DMS114 treated with DMSO at 0.1 percent for 48 hours (cell line): Measurements from ENCODE around the gene ZNF283.
A peak's percentile ranks its signal among the peaks of the same experiment; 100 is the strongest.
"Not testable (repeated sequence)": the region's sequence is repeated elsewhere in the genome, so short reads cannot be mapped to it uniquely, and the experiment has no call there.

ENCODE experiments used
- DNase-seq: peaks from one replicate; lab custom pipeline; 2025; ENCODE audit not compliant: unreplicated experiment; lab: John Stamatoyannopoulos, UW

The ZNF283 gene

DNA sequence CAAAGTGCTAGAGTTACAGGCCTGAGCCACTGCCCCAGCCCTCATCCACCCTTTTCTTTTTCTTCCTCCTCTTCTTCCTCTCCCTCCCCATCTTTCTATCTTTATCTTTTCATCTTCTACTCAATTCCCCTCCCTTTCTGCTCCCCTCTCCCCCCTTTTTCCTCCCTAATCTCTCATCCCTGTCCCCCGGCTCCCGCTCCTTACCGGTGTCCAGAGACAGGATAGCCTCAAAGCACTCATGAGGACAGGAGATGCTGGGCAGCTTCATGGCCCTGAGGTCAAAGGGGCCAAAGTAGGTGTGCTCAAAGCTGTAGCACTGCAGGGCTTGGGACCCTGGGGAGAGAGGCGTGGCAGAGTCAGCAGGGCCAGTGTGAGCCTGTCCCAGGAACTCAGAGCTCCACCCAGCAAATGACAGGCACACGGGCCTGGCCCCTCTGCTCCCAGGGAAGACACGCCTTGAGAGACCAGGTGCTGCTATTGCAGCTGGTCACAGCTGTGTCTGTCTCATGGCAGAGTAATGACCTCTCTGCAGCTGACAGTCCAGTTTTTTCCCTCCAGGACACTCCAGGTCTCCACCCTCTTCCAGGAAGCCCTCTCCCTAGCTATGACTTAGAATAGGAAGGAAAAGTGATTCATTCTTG, 27.5 kb upstream of the ZNF283 start:
- DNase-seq: no peak

DNA sequence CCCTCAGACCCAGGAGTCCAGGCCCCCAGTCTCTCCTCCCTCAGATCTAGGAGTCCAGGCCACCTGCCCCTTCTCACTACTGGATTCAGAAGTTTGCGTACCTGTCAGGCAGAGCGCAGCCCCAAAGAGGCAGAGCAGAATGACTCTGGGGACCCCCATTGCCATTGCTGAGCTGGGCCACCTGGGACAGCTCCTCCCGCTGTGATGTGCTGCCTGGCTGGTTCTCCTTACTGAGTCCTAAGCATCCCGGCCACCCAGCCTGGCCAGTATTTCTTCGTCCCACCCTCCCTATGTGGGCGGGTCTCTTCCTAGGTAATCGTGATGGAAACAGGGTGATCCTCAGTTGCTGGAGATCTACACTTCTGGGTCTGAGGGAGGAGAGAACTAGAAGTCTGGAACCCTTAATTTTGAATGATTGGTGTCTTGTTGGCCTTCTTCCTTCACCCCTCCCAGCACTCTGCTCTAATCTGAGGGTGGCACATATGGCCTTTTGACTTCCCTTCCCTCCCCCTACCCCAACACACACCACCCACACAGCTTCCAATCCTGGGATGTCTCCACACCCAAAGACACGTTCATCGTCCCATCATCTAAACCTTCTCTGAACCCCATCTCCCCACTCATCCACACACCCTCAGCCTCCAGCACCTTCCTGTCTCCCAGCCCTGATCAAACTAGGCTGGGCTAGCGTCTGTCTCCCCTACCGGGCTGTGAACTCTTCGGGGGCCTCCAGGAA, 24.7 kb upstream of the ZNF283 start, which contains the start of gene LYPD5:
LYPD5 (minus strand) TSS at position 232 of the 736 bp plus-strand sequence; CDS start at position 165, 67 bp downstream.
- no peak for DNase-seq

DNA sequence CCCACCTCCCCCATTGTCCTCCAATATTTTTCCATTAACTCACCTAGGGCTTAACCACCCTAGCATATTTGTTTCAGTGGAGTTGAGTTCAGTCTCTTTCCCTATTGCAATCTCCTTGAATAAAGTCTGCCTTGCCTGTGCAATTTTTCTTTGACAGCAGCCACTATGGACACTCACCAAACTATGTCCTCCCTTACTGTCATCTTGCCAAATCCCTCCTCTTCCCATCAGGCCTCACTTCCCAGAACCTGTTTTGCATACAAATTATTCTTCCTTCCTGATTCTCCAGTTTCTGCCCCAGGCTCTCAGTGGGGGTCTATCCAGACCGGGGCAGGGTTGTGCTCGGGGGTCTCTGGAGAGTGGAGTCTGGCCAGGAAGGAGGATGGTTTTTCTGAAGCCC, 22.7 kb upstream of the ZNF283 start:
- DNase-seq: no peak

DNA sequence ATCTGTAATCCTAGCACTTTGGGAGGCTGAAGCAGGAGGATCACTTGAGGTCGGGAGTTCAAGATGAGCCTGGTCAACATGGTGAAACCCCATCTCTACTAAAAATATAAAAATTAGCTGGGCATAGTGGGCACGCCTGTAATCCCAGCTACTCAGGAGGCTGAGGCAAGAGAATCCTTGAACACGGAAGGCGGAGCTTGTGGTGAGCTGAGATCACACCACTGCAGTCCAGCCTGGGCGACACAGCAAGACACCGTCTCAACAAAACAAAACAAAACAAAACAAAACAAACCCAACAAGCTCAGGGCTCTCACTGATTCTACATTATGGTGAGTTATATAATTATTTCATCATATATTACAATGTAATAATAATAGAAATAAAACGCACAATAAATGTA, 20.7 kb upstream of the ZNF283 start:
- DNase-seq: not testable (repeated sequence)

DNA sequence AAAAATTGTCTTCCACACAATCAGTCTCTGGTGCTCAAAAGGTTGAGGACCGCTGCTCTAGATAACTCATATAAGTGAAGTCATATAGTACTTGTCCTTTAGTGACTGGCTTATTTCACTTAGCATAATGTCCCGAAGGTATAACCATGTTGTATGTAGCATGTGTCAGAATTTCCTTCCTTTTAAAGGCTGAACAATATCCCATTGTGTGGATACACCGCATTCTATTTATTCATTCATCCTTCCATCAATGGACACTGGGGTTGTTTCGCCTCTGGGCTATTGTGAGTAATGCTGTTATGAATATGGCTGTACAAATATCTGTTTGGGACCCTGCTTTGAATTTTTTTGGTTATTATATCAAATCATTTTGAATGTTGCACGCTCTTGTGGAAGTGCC, 20.3 kb upstream of the ZNF283 start:
- no peak for DNase-seq

DNA sequence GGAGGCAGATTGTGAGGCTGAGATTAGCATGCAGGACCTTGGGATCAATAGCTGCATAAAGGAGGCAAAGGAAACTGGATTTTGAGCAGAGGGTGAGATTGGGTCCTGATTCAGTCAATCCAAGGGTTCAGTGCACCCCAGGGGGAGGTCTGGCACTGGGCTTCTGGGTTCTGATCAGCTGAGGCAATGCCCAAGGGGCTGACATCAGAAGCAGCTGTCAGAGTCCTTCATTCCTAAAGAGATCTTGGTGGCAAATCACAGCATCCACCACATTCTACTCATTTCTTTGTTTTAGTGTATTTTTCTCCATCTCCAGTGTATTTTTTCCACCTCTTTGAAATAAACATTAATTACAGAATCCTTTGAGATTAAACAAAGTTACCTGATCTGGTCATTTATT, 19.5 kb upstream of the ZNF283 start:
- no peak for DNase-seq

DNA sequence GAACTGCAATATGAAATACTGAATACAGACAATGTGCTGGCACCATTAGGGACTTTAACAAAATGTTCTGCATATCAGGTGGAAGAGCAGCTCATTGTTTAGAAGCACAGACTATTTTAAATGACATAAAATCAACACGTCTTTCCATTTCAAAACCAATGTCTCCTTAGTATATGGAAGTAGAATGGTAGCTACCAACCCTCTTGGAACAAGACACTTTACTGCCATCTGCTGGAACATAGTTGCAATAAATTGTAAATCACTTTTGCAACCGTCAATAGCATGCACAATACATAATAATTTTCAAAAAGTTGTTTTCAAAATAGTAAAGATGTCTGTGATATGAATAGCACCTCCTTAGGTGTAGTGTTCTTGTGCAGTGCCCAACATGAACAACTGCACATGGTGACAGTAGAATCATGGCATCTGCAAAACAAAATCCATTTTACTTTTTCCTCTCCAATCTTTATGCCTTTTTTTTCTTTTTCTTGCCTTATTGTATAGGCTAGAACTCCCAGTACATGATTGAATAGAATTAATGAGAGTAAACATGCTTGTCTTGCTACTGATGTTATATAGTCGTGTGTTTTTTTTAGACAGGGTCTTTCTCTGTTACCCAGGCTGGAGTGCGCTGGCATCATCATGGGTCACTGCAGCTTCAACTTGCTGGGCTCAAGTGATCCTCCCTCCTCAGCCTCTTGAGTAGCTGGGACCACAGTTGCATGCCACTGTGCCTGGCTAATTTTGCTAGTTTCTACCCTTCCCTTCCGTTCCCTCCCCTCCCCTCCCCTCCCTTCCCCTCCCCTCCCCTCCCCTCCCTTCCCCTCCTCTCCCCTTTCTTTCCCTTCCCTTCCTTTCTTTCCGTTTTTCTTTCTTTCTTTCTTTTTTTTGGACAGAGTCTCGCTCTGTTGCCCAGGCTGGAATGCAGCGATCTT, 17.1 kb upstream of the ZNF283 start:
- DNase-seq: peak; percentile 6

DNA sequence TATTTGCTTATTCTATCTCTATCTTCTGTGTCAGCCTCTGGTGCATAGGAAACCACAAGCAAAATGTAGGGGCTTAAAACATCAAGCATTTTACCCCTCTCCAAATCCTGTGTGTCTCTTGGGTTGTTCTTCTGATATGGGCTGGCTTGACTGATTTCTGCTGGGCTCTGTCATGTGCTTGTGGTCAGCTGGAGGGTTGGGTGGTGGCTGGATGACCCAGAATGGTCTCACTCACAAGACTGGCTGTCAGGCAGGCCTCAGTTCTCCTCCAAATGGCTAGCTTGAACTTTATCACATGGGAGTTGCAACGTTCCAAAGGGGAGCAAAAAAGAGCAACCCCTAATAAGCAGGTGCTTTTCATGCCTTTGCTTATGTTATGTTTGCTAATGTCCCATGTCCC, 15.3 kb upstream of the ZNF283 start:
- no peak for DNase-seq

DNA sequence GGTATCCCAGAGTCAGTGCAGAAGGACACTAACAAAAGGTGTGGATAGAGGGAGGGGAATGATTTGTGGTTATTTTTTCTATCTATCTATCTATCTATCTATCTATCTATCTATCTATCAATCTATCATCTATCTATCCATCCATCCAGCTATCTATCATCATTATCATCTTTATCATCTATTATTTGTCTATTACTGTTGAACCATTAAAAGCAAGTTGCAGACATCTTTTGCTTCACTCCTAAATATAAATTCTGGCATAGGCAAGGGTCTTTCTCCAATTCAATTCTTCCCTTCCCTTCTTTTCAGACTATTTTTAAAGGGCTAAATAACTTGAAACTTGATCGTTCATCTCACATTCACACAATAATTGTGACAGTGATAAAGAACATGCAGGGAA, 14.9 kb upstream of the ZNF283 start:
- DNase-seq: no peak

DNA sequence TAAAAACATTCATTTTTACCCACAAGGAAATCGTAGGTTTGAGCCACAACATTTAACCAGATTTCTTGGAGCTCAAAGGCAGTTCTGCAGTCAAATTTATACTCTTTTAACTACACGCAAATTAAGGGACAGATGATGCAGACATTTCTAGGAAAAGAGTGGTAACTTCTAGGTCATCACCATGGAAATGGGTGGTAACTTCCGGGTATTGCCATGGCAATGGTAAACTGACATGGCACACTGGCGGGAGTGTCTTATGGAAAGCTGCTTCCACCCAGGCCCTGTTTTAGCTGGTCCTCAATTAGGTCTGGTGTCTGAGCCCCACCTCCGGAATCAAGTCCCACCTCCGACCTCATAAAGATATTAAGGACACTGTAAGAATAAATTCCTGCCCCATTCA, 14.4 kb upstream of the ZNF283 start:
- no peak for DNase-seq

DNA sequence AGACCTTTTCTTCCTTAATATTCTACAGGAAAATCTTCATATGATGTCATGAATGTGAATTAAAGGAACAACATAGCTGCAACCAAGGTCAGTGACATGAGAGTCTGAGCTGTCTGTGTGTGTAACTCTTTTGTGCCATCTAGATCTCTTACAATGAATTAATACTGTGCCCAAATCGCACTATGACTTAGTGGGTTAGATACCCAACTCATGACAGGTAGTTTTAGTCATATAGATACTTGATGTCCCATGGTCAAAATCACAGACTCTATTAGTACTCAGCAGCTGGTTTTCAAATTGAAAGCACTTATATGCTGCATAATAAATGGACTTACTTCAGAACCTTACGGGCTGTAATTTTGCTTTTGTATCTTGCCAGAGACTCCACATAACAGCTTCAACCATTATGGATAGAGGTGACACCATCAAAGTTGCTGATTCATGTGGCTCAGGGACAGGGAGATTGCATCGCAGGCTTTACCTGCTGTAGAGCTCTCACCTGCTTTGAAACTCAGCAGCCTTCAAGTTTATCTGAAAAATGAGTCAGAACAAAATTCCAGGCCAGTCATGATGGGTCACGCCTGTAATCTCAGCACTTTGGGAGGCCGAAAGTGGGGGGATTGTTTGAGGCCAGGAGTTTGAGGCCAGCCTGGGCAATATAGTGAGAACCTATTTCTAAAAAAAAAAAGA, 12.3 kb upstream of the ZNF283 start:
- DNase-seq: no peak

DNA sequence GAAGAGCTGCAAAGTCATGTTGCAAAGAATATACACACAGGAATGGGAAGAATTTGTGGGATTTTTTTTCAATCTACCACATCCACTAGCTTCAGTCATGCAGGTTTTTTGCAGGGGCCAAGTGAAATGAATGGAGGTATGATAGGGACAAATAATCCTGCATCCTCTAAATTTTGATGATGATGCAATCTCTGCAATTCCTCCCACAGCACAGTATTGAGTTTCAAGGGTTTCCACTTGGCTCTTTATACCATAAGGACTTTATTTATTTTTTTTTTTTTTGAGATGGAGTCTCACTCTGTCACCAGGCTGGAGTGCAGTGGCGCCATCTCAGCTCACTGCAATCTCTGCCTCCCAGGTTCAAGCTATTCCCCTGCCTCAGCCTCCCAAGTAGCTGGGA, 9.7 kb upstream of the ZNF283 start:
- DNase-seq: not testable (repeated sequence)

DNA sequence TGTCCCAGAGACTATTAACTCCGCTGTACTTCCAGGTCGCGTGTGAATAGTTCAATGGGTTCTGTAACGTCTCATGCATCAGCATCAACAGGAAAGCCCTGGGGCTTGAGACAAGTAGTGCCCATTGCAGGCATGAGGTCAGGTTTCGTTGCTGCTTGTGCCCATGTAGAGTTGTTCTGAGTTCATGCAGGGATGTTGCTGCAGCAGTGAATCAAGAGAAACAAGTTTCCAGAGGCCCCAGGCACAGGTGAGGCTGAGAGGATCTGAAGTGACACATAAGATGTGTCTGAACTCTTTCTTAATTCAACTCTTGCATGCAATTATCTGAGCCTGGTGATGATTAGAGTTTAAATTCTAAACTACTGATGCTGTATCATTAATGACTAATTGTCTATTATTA, 8.6 kb upstream of the ZNF283 start:
- no peak for DNase-seq

DNA sequence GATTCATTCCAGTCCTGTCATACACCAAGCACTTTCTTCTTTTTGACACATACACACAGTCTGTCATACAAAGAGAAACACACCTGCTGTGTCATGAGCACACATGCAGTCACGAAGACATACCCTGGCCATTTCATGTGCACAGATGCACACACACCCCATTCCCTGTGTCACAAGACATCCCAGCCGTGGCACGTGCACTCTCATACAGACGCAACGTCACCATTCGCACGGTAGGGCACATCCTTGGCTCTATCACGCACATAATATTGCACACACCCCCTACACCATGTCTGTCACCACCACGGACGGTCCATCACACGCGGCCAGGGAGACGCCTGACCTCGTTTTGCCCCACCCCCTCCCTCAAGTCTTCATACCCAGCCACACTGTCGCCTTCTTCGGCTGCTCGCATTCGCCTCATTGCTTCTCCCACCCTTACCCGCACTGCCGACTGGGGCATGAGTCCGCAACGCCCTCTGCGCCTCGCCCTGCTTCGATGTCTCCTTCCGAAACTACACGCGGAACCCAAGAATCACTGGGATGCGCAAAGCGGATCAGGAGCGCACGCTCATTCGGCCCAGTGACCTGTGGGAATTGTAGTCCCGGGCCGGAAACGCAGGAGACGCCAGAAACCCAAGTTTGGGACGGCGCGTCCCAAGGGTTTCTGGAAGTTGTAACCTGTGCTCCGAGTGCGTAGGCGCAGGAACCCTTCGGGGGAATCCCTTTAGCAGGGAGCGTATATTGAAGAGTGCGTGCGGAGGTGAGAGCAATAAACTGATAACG, 6.8 kb upstream of the ZNF283 start:
- DNase-seq: no peak

DNA sequence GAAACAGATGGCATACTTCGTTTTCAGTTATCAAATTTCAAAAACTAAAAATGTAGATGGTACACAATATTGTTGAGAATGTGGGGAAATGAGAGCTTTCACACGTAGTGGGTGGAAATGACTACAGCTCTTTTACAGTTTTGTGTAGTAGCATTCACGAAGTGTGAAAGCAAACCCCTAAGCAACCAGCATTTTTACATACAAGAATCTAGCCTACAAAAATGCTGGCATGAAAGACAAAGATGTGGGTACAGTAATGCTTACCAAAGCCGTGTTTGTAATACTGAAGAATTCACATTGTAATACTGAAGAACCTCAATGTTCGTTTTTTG, 6.3 kb upstream of the ZNF283 start:
- DNase-seq: no peak

DNA sequence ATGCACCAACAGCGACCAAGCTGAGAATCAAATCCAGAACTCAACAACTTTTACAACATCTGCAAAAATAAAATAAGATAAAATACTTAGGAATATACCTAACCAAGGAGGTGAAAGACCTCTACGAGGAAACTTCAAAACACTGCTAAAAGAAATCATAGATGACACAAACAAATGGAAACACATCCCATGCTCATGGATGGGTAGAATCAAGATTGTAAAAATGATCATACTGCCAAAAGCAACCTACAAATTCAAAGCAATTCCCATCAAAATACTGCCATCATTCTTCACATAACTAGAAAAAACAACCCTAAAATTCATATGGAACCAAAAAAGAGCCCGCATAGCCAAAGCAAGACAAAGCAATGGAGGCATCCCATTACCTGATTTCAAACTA, 3.3 kb upstream of the ZNF283 start:
- not testable (repeated sequence) for DNase-seq

DNA sequence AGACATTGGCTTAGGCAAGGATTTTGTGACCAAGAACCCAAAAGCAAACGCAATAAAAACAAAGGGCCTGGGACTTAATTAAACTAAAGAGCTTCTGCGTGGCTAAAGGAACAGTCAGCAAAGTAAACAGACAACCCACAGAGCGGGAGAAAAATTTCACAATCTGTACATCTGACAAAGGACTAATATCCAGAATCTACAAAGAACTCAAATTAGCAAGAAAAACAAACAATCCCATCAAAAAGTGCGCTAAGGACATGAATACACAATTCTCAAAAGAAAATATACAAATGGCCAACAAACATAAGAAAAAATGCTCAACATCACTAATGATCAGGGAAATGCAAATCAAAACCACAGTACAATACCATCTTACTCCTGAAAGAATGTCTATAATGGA, 2.5 kb upstream of the ZNF283 start:
- DNase-seq: not testable (repeated sequence)

DNA sequence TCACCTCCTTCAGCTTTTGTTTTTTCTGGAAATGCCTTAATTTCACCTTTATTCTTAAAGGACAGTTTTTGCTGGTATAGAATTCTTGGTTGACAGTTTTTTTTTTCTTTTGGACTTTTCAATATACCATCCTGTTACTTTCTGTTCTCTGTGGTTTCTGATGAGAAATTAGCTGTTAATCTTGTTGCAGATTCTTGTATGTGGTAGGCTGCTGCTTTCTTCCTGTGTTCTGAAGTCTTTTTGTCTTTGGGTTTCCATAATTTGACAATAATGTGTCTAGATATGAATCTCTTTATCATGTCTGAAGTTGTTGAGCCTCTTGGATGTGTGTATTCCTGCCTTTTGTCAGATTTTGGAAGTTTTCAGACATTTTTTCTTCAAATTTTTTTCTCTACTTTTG, 12.0 kb downstream of the ZNF283 start:
- DNase-seq: no peak

DNA sequence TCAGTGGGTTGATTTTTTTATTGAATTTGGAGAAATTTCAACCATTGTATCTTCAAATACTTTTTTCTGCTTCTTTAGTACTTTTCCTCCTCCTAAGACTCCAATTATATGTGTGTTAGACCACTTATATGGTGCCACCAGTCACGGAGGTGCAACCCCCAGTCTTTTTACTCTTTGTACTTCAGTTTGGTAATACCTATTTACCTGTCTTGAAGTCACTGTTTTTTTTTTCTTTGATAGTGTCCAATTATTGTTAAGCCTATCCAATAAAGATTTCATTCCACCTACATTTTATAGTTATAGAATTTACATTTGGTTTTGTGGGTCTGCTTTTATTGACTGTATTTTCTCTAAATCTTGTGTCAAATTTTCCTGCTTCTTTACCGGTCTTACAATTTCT, 14.9 kb downstream of the ZNF283 start:
- DNase-seq: no peak

DNA sequence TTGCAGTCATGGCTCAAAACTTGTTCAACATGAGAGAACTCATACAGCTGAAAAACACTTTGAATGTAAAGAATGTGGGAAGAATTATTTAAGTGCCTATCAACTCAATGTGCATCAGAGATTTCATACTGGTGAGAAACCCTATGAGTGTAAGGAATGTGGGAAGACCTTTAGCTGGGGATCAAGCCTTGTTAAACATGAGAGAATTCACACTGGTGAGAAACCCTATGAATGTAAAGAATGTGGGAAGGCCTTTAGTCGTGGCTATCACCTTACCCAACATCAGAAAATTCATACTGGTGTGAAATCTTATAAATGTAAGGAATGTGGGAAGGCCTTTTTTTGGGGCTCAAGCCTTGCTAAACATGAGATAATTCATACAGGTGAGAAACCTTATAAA, 20.1 kb downstream of the ZNF283 start:
- no peak for DNase-seq

DNA sequence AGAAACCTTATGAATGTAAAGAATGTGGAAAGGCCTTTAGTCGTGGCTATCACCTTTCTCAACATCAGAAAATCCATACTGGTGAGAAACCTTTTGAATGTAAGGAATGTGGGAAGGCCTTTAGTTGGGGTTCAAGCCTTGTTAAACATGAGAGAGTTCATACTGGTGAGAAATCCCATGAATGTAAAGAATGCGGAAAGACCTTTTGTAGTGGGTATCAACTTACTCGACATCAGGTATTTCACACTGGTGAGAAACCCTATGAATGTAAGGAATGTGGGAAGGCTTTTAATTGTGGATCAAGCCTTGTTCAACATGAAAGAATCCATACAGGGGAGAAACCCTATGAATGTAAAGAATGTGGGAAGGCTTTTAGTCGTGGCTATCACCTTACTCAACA, 20.8 kb downstream of the ZNF283 start:
- no peak for DNase-seq
